ENCODE data around the gene ACAD10. TPM values are rescaled to one million over a fixed set of nuclear protein-coding genes. Genes with fewer than 3 reads are reported as not detected.

The ACAD10 gene
- total and polyA plus RNA-seq, 10 of the 15 experiments (the other 5 are each of a cell fraction or from before 2014, with no cell fraction given), result 2.9 to 21.9 (median 17.5) TPM

DNA sequence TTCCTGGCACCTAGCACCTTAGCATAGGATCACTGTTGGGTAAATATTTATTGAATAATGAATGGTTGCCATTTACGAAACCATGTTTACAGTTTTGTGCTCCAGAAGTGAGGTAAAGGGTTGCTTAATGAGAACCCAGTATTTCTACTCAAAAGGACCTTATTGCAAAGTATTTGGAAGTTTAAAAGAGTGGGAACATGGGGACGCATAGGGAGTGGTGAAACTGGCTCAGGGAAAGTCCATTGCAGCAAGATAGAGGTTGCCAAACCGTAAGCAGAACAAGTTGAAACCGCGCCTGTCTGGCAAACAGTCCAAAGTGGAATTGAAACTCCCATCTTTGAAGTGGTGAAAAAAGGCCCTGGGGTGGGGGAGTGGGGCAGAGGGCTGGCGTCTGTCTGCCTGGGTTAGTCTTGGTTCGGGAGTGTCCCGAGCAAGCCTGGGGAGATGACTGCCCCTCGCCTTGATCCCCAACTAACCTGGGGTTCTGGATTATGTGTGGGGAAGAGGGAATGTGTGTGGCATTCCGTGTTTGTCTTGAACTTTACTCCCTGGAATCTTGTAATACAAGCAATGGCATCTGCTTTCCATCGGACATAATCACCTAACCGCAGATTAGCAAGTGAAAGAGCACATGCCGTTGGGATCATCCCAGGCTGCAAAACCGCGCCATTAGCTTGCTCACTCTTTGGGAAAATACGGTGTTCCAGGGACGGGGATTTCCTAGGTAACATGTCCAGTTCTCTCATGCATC, 88.1 kb downstream of the ACAD10 start:
- Histone ChIP-seq H3K36me3 (ENCODE audit: control insufficient read depth in 2 of 2, insufficient read depth in 2 of 2, low read length in 1 of 2) (no peaks in the 10 kb centered on the region), H4K20me1 (ENCODE audit: control insufficient read depth, insufficient read depth) (no peaks in the 10 kb centered on the region), H3K4me2 (ENCODE audit: control insufficient read depth, insufficient read depth) (peak overlapping the region; percentile 83), H3K27ac (ENCODE audit: control insufficient read depth, insufficient read depth) (peak overlapping the region; percentile 86), H3K4me3 (peak overlapping the region; percentile 21; the same call in 1 of the 2 replicates), H2AFZ (ENCODE audit: control insufficient read depth, low read depth, low read length) (0 out of 2 replicates have a peak overlapping the region, but pooled peaks have one; percentile 1), H3K4me1 (ENCODE audit: control insufficient read depth, insufficient read depth, low read length) (peaks cover 34% of the 10 kb centered on the region), H3K79me2 (ENCODE audit: control insufficient read depth, insufficient read depth, low read length) (no peaks in the 10 kb centered on the region; the same call in 1 of the 2 replicates), H3K27me3 (replicated peaks in 1 of 2; ENCODE audit: control insufficient read depth in 2 of 2, insufficient read depth in 2 of 2, low read length in 1 of 2) (no peaks in the 10 kb centered on the region), H3K9me3 (replicated peaks; ENCODE audit: control insufficient read depth, insufficient read depth, low read length) (no peaks in the 10 kb centered on the region), H3K9ac (ENCODE audit: control insufficient read depth, insufficient read depth, low read length) (peak overlapping the region; percentile 59)
- no TSS peak for BruUV-seq (replicated peaks)
- 13% methylated on average over 17 of the region's 17 CpGs for WGBS (ENCODE audit: insufficient coverage, insufficient replicate concordance, low lambda C conversion rate, missing lambda C conversion rate)
- ChIA-PET SMC1A (ENCODE audit: uncharacterized antibody, unreplicated experiment) (interaction anchor here (0.8 to 4.2 kb wide), 5 partner anchors 7 to 38 kb away, joined by 3 to 40 read pairs (median 7); partner anchors contain the start of gene ALDH2), RAD21 (ENCODE audit: unreplicated experiment) (interaction anchor here (2.1 to 2.7 kb wide), 3 partner anchors 10 to 39 kb away, joined by 9 to 25 read pairs (median 10); no protein-coding TSS in a partner anchor), CTCF (interaction anchor here (2.4 kb wide), 1 partner anchor 10 kb away, joined by 16 read pairs; no protein-coding TSS in a partner anchor), POLR2A (interaction anchor here (4.3 kb wide), 1 partner anchor 12 kb away, joined by 46 read pairs; no protein-coding TSS in a partner anchor)
- no peak for DNase-seq (ENCODE audit: low read depth, low spot score)
- FAIRE-seq, result peak; percentile 91
- ATAC-seq, result peak; percentile 84
- in situ Hi-C loops (cut with MboI), result no loop called here
- intact Hi-C loops (cut with micrococcal nuclease; ENCODE audit: unreplicated experiment), result loop anchor here (1.0 kb wide), 1 partner anchor 8 kb away; the partner anchor contains the start of gene ALDH2
- TF ChIP-seq EP300 (IDR thresholded peaks at IDR 0.05; ENCODE audit: borderline replicate concordance in 1 of 2, control insufficient read depth in 1 of 2, low read depth in 2 of 2, low read length in 2 of 2), result peak; percentile 65 to 76; a peak in 2 of 4 replicates
- peak; percentile 96 to 97 for TF ChIP-seq IKZF2 (IDR thresholded peaks at IDR 0.05)
- peak; percentile 3; the same call in 1 of the 2 replicates for TF ChIP-seq SMC3 (IDR thresholded peaks at IDR 0.05; ENCODE audit: borderline replicate concordance, low read length)
- TF ChIP-seq IRF4 (IDR thresholded peaks at IDR 0.05; ENCODE audit: low read depth, low read length), result peak; percentile 85
- TF ChIP-seq FOS (IDR thresholded peaks at IDR 0.05; ENCODE audit: borderline replicate concordance, extremely low read depth, insufficient read length), result no peak
- TF ChIP-seq BCL11A (IDR thresholded peaks at IDR 0.05; ENCODE audit: low read depth, low read length), result peak; percentile 51; the same call in 1 of the 2 replicates
- TF ChIP-seq, protein P1, sequence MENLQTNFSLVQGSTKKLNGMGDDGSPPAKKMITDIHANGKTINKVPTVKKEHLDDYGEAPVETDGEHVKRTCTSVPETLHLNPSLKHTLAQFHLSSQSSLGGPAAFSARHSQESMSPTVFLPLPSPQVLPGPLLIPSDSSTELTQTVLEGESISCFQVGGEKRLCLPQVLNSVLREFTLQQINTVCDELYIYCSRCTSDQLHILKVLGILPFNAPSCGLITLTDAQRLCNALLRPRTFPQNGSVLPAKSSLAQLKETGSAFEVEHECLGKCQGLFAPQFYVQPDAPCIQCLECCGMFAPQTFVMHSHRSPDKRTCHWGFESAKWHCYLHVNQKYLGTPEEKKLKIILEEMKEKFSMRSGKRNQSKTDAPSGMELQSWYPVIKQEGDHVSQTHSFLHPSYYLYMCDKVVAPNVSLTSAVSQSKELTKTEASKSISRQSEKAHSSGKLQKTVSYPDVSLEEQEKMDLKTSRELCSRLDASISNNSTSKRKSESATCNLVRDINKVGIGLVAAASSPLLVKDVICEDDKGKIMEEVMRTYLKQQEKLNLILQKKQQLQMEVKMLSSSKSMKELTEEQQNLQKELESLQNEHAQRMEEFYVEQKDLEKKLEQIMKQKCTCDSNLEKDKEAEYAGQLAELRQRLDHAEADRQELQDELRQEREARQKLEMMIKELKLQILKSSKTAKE (IDR thresholded peaks at IDR 0.05; ENCODE audit: low read depth, poor library complexity, severe bottlenecking), result peak; percentile 99
- no peak for TF ChIP-seq ETV6 (conservative IDR thresholded peaks at IDR 0.05 in 1 of 2, IDR thresholded peaks at IDR 0.05 in 1 of 2; ENCODE audit: borderline replicate concordance in 1 of 2, low read depth in 1 of 2)
- TF ChIP-seq SREBF2 (IDR thresholded peaks at IDR 0.05; ENCODE audit: low read length), result no peak
- TF ChIP-seq MTA2 (IDR thresholded peaks at IDR 0.05; ENCODE audit: low read depth), result peak; percentile 83
- peak; percentile 57 for TF ChIP-seq BCL3 (IDR thresholded peaks at IDR 0.05; ENCODE audit: borderline replicate concordance, insufficient read depth, low read depth, low read length, poor library complexity, severe bottlenecking)
- no peak for TF ChIP-seq KLF5 (IDR thresholded peaks at IDR 0.05; ENCODE audit: partially characterized antibody)
- TF ChIP-seq HDGF (IDR thresholded peaks at IDR 0.05), result no peak
- TF ChIP-seq E2F8 (IDR thresholded peaks at IDR 0.05; ENCODE audit: low read depth, partially characterized antibody), result no peak
- 0 out of 2 replicates have a peak, but pooled peaks have one; percentile 75 for TF ChIP-seq TBL1XR1 (IDR thresholded peaks at IDR 0.05; ENCODE audit: low read depth, low read length)
- no peak for TF ChIP-seq ASH2L (IDR thresholded peaks at IDR 0.05; ENCODE audit: borderline replicate concordance, low read depth)
